ENCODE measurements around the gene ADAMTS14. TPM values are rescaled to one million over a fixed set of nuclear protein-coding genes. Genes with fewer than 3 reads are reported as not detected.

ADAMTS14 gene
- polyA plus RNA-seq, 1 donor (not counting 4 experiments of a cell fraction or from before 2014, with no cell fraction given): 0.09 TPM

DNA sequence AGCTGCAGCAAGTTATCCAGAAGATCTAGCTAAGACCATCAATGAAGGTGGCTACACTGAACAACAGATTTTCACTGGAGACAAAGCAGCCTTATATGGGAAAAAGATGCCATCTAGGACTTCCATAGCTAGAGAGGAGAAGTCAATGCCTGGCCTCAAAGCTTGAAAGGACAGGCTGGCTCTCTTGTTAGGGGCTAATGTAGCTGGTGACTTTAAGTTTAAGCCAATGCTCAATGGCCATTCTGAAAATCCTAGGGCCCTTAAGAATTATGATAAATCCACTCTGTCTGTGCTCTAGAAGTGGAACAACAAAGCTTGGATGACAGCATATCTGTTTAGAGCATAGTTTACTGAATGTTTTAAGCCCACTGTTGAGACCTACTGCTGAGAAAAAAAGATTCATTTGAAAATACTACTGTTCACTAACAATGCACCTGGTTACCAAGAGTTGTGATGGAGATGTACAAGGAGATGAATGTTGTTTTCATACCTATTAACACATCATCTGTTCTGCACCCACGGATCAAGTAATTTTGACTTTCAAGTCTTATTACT is 13.6 kb upstream of the ADAMTS14 start:
- dilution Hi-C loops (cut with MboI; ENCODE audit: extremely low pct_ligation_motif_present, low sequenced_read_pairs): no loop called here
- Histone ChIP-seq H3K36me3 (ENCODE audit: control insufficient read depth in 2 of 2, extremely low read depth in 1 of 2, insufficient read depth in 2 of 2, low read length in 2 of 2) (no peaks in the 10 kb centered on the region), H3K4me1 (ENCODE audit: control insufficient read depth, extremely low read depth, insufficient read depth, low read length) (peaks cover 16% of the 10 kb centered on the region), H3K4me3 (ENCODE audit: control insufficient read depth in 2 of 3, extremely low read depth in 1 of 3, insufficient read depth in 2 of 3, low read depth in 1 of 3, low read length in 3 of 3) (no peak overlapping the region), H3K9me1 (ENCODE audit: control insufficient read depth, extremely low read depth, insufficient read depth, low read length) (peaks cover 2% of the 10 kb centered on the region), H3K9ac (ENCODE audit: control insufficient read depth, extremely low read depth, insufficient read depth, low read length) (no peak overlapping the region), H3K27ac (ENCODE audit: control insufficient read depth, insufficient read depth, low read length) (no peak overlapping the region), H3K79me2 (ENCODE audit: control insufficient read depth, insufficient read depth, low read length) (no peaks in the 10 kb centered on the region), H2AFZ (ENCODE audit: control insufficient read depth, low read length) (no peak overlapping the region), H3K27me3 (ENCODE audit: control insufficient read depth, extremely low read depth, insufficient read depth, low read length) (peaks cover 7% of the 10 kb centered on the region), H3K4me2 (ENCODE audit: control insufficient read depth, extremely low read depth, insufficient read depth, low read depth, low read length) (no peak overlapping the region), H3K9me3 (ENCODE audit: control insufficient read depth, low read depth, low read length) (peaks cover 1% of the 10 kb centered on the region), H4K20me1 (ENCODE audit: control insufficient read depth, extremely low read depth, insufficient read depth, low read length) (no peaks in the 10 kb centered on the region)
- no peak for FAIRE-seq
- DNase-seq (ENCODE audit: low read depth, low spot score): no peak
- TF ChIP-seq, protein P1, sequence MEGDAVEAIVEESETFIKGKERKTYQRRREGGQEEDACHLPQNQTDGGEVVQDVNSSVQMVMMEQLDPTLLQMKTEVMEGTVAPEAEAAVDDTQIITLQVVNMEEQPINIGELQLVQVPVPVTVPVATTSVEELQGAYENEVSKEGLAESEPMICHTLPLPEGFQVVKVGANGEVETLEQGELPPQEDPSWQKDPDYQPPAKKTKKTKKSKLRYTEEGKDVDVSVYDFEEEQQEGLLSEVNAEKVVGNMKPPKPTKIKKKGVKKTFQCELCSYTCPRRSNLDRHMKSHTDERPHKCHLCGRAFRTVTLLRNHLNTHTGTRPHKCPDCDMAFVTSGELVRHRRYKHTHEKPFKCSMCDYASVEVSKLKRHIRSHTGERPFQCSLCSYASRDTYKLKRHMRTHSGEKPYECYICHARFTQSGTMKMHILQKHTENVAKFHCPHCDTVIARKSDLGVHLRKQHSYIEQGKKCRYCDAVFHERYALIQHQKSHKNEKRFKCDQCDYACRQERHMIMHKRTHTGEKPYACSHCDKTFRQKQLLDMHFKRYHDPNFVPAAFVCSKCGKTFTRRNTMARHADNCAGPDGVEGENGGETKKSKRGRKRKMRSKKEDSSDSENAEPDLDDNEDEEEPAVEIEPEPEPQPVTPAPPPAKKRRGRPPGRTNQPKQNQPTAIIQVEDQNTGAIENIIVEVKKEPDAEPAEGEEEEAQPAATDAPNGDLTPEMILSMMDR (optimal IDR thresholded peaks at IDR 0.05 in 1 of 3, IDR thresholded peaks at IDR 0.05 in 1 of 3, conservative IDR thresholded peaks at IDR 0.05 in 1 of 3; ENCODE audit: extremely low read depth in 1 of 3, insufficient read depth in 2 of 3, low read length in 3 of 3): no peak
- no peak for TF ChIP-seq EZH2 (IDR thresholded peaks at IDR 0.05; ENCODE audit: low read length)

DNA sequence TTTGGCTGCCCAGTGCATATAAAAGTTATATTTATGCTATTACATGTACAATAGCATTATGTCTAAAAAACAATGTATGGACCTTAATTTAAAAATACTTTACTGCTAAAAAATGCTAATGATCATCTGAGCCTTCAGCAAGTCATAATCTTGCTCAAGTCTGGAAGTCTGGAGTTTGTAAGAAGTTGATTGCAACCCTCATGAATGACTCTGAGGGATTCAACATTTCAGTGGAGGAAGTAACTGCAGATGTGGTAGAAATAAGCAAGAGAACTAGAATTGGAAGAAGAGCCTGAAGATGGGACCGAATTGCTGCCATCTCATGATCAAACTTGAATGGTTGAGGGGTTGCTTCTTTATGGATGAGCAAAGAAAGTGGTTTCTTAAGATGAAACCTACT is 13.0 kb upstream of the ADAMTS14 start:
- Histone ChIP-seq H3K9me3 (ENCODE audit: control insufficient read depth, low read depth, low read length) (peaks cover 1% of the 10 kb centered on the region), H3K4me3 (ENCODE audit: control insufficient read depth in 2 of 3, extremely low read depth in 1 of 3, insufficient read depth in 2 of 3, low read depth in 1 of 3, low read length in 3 of 3) (no peak overlapping the region), H3K4me2 (ENCODE audit: control insufficient read depth, extremely low read depth, insufficient read depth, low read depth, low read length) (no peak overlapping the region), H3K9me1 (ENCODE audit: control insufficient read depth, extremely low read depth, insufficient read depth, low read length) (peaks cover 2% of the 10 kb centered on the region), H3K36me3 (ENCODE audit: control insufficient read depth in 2 of 2, extremely low read depth in 1 of 2, insufficient read depth in 2 of 2, low read length in 2 of 2) (no peaks in the 10 kb centered on the region), H2AFZ (ENCODE audit: control insufficient read depth, low read length) (no peak overlapping the region), H3K79me2 (ENCODE audit: control insufficient read depth, insufficient read depth, low read length) (no peaks in the 10 kb centered on the region), H3K27ac (ENCODE audit: control insufficient read depth, insufficient read depth, low read length) (no peak overlapping the region), H3K9ac (ENCODE audit: control insufficient read depth, extremely low read depth, insufficient read depth, low read length) (no peak overlapping the region), H3K4me1 (ENCODE audit: control insufficient read depth, extremely low read depth, insufficient read depth, low read length) (peaks cover 21% of the 10 kb centered on the region), H3K27me3 (ENCODE audit: control insufficient read depth, extremely low read depth, insufficient read depth, low read length) (peaks cover 7% of the 10 kb centered on the region), H4K20me1 (ENCODE audit: control insufficient read depth, extremely low read depth, insufficient read depth, low read length) (no peaks in the 10 kb centered on the region)
- TF ChIP-seq EZH2 (IDR thresholded peaks at IDR 0.05; ENCODE audit: low read length): no peak
- no peak for FAIRE-seq
- dilution Hi-C loops (cut with MboI; ENCODE audit: extremely low pct_ligation_motif_present, low sequenced_read_pairs): no loop called here
- no peak for DNase-seq (ENCODE audit: low read depth, low spot score)

DNA sequence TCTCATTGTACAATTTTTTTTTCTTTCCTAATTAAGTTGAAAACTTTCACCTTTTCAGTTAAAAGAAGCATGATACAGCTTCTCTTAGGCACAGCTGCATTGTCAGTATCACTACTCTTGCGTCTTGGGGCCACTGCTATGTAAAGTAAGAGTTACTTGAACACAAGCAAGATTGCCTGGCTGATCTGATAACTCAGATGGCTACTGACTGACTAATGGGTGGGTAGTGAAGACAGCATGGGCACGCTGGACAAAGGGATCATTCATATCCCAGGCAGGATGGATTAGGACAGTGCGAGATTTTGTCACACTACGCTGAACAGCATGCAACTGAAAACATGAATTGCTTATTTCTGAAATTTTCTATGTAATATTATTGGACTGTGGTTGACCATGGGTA is 11.6 kb upstream of the ADAMTS14 start:
- Histone ChIP-seq H2AFZ (ENCODE audit: control insufficient read depth, low read length) (no peak overlapping the region), H3K4me2 (ENCODE audit: control insufficient read depth, extremely low read depth, insufficient read depth, low read depth, low read length) (no peak overlapping the region), H3K9me3 (ENCODE audit: control insufficient read depth, low read depth, low read length) (peaks cover 1% of the 10 kb centered on the region), H3K36me3 (ENCODE audit: control insufficient read depth in 2 of 2, extremely low read depth in 1 of 2, insufficient read depth in 2 of 2, low read length in 2 of 2) (no peaks in the 10 kb centered on the region), H3K27ac (ENCODE audit: control insufficient read depth, insufficient read depth, low read length) (no peak overlapping the region), H3K79me2 (ENCODE audit: control insufficient read depth, insufficient read depth, low read length) (no peaks in the 10 kb centered on the region), H3K9ac (ENCODE audit: control insufficient read depth, extremely low read depth, insufficient read depth, low read length) (no peak overlapping the region), H3K4me3 (ENCODE audit: control insufficient read depth in 2 of 3, extremely low read depth in 1 of 3, insufficient read depth in 2 of 3, low read depth in 1 of 3, low read length in 3 of 3) (no peak overlapping the region), H3K9me1 (ENCODE audit: control insufficient read depth, extremely low read depth, insufficient read depth, low read length) (peaks cover 2% of the 10 kb centered on the region), H3K27me3 (ENCODE audit: control insufficient read depth, extremely low read depth, insufficient read depth, low read length) (peaks cover 7% of the 10 kb centered on the region), H4K20me1 (ENCODE audit: control insufficient read depth, extremely low read depth, insufficient read depth, low read length) (no peaks in the 10 kb centered on the region), H3K4me1 (ENCODE audit: control insufficient read depth, extremely low read depth, insufficient read depth, low read length) (peaks cover 28% of the 10 kb centered on the region)
- dilution Hi-C loops (cut with MboI; ENCODE audit: extremely low pct_ligation_motif_present, low sequenced_read_pairs): no loop called here
- no peak for DNase-seq (ENCODE audit: low read depth, low spot score)
- TF ChIP-seq EZH2 (IDR thresholded peaks at IDR 0.05; ENCODE audit: low read length): no peak
- TF ChIP-seq, protein P1 (optimal IDR thresholded peaks at IDR 0.05 in 1 of 3, IDR thresholded peaks at IDR 0.05 in 1 of 3, conservative IDR thresholded peaks at IDR 0.05 in 1 of 3; ENCODE audit: extremely low read depth in 1 of 3, insufficient read depth in 2 of 3, low read length in 3 of 3): no peak
- no peak for FAIRE-seq
